GM20000 (cell line): ENCODE results near the gene PROK2.

Experiments used
- DNase-seq: peaks from one replicate; pipeline ENCODE4 v3.0.0; 2012; ENCODE audit warnings: low spot score
- CTCF ChIP-seq: IDR thresholded peaks from 2 replicates; pipeline ENCODE4 v1.5.1; 2012; ENCODE audit warnings: mild to moderate bottlenecking, control low read depth; ENCODE audit errors: extremely low read depth, missing control alignments

The PROK2 gene

GRCh38 chr3:71779674-71780377 lies 5.1 kb downstream of the PROK2 start:
- DNase-seq = no peak

GRCh38 chr3:71778353-71778752 lies 6.6 kb downstream of the PROK2 start:
- no peak for TF ChIP-seq CTCF
- DNase-seq = no peak

More at GRCh38 chr3:71779674-71780377, 5.1 kb downstream of the PROK2 start:
- TF ChIP-seq CTCF = no peak

- TF ChIP-seq CTCF = no peak
- no peak for DNase-seq
Observed at GRCh38 chr3:71776538-71776937, 8.4 kb downstream of the PROK2 start.

- TF ChIP-seq CTCF = no peak
- no peak for DNase-seq
Observed at GRCh38 chr3:71771884-71772283, 13.1 kb downstream of the PROK2 start.

- no peak for TF ChIP-seq CTCF
- no peak for DNase-seq
Observed at GRCh38 chr3:71771126-71771525, 13.8 kb downstream of the PROK2 start.

- DNase-seq = no peak
- no peak for TF ChIP-seq CTCF
Observed at GRCh38 chr3:71763426-71763825, 21.5 kb downstream of the PROK2 start.

GRCh38 chr3:71760140-71760539 lies 24.8 kb downstream of the PROK2 start:
- no peak for DNase-seq
- no peak for TF ChIP-seq CTCF
